Measurements from ENCODE around the gene ASPM. TPM values are rescaled to one million over a fixed set of nuclear protein-coding genes. Genes with fewer than 3 reads are reported as not detected.

ASPM gene
- total RNA-seq, 1 donor: 43.6 TPM

DNA sequence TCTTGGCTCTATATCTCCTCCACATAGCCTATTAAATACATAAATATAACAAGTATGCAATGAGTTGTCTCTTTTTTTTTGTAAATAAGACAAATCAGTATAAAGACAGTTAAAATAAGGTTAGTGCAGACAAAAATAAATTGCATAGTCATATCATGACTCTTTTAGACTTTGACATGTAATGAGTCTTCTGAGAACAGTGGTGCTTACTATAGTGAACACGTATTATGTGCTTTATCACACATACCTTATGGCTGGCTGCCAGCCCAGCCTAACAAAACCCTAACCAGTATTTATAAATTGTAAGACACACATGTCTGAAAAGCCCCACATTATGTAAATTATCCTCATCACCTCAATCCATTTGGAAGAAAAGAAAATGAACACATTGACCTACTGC is 50.3 kb downstream of the ASPM start:
- DNase-seq (ENCODE audit: low read depth): no peak
- TF ChIP-seq, protein P1, sequence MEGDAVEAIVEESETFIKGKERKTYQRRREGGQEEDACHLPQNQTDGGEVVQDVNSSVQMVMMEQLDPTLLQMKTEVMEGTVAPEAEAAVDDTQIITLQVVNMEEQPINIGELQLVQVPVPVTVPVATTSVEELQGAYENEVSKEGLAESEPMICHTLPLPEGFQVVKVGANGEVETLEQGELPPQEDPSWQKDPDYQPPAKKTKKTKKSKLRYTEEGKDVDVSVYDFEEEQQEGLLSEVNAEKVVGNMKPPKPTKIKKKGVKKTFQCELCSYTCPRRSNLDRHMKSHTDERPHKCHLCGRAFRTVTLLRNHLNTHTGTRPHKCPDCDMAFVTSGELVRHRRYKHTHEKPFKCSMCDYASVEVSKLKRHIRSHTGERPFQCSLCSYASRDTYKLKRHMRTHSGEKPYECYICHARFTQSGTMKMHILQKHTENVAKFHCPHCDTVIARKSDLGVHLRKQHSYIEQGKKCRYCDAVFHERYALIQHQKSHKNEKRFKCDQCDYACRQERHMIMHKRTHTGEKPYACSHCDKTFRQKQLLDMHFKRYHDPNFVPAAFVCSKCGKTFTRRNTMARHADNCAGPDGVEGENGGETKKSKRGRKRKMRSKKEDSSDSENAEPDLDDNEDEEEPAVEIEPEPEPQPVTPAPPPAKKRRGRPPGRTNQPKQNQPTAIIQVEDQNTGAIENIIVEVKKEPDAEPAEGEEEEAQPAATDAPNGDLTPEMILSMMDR (IDR thresholded peaks at IDR 0.05; ENCODE audit: insufficient read depth, low read depth, low read length): no peak
- no peak overlapping the region for H3K4me3 ChIP-seq (ENCODE audit: low read depth, low read length)

DNA sequence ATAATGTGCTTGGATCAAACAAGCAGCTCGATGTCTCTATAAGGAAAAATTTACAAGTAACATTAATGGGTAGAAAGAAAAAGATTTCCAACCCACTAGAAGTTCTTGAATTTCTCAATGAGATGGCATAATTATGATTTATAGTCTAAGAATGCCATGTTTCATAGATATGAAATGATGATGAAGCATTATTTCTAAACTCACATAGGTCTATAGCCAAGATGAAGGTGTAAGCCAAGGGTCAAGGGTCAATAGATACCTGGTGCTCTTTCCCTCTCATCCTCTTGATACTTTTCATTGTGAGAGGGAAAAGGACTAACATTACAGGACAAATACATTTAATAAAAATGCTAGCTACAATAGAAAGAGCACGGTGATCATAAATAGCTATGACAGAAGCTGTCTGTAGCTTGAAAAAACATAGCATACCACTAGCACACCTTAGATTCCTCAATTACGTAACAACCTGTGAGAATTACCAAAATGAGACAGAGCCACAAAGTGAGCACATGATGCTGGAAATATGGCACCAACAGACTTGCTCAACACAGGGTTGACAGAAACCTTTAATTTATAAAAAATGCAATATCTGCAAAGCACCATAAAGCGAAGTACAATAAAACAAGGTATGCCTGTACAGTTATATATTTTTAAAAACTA is 53.1 kb downstream of the ASPM start:
- no peak for DNase-seq (ENCODE audit: low read depth)
- H3K4me3 ChIP-seq (ENCODE audit: low read depth, low read length): no peak overlapping the region
- TF ChIP-seq, protein P1 (IDR thresholded peaks at IDR 0.05; ENCODE audit: insufficient read depth, low read depth, low read length): no peak

DNA sequence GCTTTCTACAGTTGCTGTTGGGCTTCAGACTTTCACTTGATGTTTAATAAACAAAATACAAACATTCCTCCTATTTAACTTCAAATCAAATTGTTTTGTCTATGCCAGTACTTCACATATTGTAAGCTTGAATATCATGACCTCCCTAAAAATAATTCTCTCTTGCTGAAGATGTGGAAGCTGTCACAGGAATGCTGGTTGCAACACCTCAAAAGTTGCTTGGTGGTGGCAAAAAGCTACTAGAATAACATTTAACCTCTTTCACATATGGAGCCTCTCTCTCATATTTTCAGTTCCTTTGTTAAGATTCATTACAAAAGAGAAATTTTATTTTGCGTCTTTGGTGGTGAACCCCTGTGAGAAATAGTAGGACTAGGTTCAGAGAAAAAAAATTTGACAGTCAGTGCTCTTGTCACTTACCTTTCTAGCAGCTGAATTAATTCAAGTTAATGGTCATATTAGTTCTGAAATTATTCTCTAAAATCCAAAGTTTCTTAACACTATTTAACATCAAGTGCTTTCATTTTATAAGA is 53.9 kb downstream of the ASPM start:
- peak; percentile 13 for DNase-seq (ENCODE audit: low read depth)
- H3K4me3 ChIP-seq (ENCODE audit: low read depth, low read length): no peak overlapping the region
- TF ChIP-seq, protein P1 (IDR thresholded peaks at IDR 0.05; ENCODE audit: insufficient read depth, low read depth, low read length): no peak

DNA sequence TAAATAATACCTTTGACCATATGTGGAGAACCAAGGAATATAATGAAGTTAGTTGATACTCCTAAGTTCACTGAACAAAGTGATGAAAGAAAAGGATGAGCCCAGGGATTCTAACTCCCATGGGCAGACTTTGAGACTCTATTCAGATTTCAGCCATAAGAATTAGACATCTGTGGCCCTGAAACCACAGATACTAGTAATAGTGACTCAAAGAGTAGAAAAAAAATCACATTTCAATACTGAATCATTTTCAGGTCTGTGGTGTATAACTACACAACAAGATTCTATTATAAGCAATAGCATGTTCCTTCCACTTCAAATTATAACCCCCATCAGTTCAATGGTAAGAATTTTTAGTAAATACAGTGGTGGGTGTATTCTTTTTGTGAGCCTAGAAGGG is 63.0 kb downstream of the ASPM start:
- no peak overlapping the region for H3K4me3 ChIP-seq (ENCODE audit: low read depth, low read length)
- no peak for DNase-seq (ENCODE audit: low read depth)
- TF ChIP-seq, protein P1 (IDR thresholded peaks at IDR 0.05; ENCODE audit: insufficient read depth, low read depth, low read length): no peak

DNA sequence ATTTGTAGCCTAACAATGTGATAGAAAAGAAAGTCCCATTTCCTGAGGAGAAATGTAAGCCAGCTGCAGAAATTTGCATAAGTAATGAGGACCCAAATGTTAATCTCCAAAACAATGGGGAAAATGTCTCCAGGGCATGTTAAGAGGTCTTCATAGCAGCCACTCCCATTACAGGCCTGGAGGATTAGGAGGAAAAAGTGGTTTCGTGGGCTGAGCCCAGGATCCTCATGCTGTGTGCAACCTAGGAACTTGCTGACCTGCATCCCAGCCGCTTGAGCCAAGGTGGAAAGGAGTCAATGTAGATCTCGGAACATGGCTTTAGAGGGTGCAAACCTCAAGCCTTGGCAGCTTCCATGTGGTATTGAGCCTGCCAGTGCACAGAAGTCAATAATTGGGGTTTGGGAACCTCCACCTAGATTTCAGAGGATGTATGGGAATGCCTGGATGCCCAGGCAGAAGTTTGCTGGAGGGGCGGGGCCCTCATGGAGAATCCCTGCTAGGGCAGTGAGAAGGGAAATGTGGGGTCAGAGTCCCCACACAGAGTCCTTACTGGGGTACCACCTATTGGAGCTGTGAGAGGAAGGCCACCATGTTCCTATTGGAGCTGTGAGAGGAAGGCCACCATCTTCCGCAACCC is 65.2 kb downstream of the ASPM start:
- TF ChIP-seq, protein P1 (IDR thresholded peaks at IDR 0.05; ENCODE audit: insufficient read depth, low read depth, low read length): no peak
- DNase-seq (ENCODE audit: low read depth): no peak
- H3K4me3 ChIP-seq (ENCODE audit: low read depth, low read length): no peak overlapping the region

DNA sequence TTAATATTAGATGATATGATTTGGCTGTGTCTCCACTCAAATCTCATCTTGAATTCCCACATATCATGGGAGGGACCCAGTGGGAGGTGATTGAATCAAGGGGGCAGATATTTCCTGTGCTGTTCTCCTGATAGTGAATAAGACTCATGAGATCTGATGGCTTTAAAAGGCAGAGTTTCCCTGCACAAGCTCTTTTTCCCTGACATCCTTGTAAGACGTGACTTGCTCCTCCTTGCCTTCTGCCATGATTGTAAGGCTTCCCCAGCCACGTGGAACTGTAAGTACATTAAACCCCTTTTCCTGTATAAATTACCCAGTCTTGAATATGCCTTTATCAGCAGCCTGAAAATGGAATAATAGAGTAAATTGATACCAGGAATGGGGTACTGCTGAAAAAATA is 66.1 kb downstream of the ASPM start:
- no peak overlapping the region for H3K4me3 ChIP-seq (ENCODE audit: low read depth, low read length)
- no peak for DNase-seq (ENCODE audit: low read depth)
- TF ChIP-seq, protein P1 (IDR thresholded peaks at IDR 0.05; ENCODE audit: insufficient read depth, low read depth, low read length): no peak
